Left forelimb (tissue), 1 donor: ENCODE data around the gene CEACAM16.
"Not testable (repeated sequence)": the region's sequence is repeated elsewhere in the genome, so short reads cannot be mapped to it uniquely, and the experiment has no call there.

Experiments used
- DNase-seq: peaks from one replicate; pipeline ENCODE4 v3.0.0-alpha.2; 2018; ENCODE audit warnings: low spot score

CEACAM16 gene

DNA sequence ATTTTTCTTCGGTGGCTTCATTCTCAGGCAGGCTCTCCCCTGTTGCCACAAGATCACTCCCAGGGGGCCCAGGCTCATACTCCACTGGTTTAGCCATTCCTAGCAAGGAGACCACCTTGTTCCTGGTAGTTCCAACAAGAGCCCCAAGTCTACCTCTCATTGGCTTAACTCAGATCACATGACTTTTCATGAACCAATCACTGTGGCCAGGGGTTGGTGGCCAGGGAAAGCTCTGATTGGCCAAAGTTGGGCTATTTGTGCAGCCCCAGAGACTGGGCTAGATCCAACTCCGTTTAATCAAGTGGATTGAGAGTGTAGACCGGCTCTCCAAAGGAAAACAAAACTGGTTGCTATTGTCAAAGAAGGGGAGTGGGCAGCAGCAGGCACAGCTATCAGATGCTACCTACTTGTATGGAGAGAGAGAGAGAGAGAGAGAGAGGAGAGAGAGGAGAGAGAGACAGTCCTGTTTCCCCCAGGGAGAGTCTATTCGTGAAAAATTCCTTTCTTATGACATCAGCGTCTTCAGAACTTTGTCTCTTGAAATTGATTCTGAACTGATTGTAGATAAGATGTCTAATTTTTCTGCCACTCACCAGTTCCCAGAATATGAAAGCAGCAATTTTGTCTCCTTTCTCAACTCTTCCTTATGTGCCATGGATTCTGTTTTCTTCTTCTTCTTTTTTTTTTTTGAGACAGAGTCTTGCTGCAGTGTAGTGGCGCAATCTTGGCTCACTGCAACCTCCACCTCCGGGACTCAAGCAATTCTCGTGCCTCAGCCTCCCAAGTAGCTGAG lies 21.7 kb upstream of the CEACAM16 start:
- DNase-seq: no peak

DNA sequence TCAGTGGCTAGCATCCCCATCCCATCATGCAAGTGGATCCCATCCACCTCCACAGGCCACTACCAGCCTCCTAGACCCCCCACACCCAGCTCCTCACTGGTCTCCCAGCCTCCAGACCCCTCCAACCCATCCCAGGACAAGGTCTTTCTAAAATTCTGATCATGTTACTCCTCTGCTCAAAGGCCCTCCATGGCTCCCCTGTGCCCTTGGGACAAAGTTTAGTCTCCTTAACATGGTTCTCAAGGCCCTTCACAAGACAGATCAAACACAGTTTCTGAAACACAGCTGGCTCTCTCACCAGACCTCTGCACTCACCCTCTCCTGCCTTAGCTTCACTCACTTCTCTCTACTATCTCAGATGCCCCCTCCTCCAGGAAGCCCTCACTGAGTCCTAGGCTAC lies 18.4 kb upstream of the CEACAM16 start:
- DNase-seq: no peak

DNA sequence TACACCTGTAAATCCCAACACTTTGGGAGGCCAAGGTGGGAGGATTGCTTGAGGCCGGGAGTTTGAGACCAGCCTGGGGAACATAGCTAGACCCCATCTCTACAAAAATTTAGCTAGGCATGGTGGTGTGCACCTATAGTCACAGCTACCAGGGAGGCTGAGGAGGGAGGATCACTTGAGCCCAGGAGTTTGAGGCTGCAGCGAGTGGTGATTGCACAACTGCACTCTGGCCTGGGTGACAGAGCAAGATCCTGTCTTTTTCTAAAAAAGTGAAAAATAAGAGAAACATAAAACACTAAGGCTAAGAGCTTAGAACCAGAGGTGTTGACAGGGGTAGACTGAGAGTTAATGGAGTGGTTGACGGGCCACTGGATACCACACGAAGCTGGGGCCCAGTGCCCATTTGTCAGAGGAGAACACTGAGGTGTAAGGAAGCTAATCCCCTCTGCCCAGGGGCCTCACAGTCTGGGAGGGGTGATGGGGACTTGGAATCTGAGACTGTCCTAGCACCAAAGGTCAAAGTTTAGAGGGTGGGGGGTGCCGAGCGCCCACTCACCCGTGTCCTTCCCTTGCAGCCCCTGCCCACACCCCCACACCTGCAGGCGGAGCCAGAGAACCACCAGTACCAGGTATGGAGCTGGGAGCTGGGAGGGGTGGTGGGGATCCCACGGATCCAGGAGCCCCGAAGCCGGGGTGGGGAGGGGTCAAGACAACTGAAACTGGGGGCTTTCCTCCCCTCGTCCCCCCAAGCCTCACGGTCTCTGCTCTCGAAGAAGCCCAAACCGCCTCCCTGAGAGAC lies 16.8 kb upstream of the CEACAM16 start:
- no peak for DNase-seq

DNA sequence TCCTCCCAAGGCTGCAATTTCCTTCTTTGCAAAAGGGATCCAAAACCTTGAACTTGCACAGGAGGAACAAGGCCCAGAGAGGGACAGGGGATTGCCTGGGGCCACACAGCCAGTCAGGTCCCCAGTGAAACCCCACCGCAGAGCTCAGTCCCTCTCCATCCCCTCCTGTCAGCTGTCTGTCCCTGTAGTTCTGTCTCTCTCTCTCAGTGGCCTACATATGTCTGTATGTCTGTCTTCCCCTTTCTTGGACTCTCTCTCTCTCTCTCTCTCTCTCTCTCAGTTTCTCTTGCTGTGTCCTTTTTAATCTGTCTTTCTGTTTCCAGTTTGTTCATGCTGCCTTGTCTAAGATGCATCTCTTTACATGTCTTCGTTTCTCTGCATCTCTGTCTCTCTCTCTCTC lies 16.1 kb upstream of the CEACAM16 start:
- no peak for DNase-seq

DNA sequence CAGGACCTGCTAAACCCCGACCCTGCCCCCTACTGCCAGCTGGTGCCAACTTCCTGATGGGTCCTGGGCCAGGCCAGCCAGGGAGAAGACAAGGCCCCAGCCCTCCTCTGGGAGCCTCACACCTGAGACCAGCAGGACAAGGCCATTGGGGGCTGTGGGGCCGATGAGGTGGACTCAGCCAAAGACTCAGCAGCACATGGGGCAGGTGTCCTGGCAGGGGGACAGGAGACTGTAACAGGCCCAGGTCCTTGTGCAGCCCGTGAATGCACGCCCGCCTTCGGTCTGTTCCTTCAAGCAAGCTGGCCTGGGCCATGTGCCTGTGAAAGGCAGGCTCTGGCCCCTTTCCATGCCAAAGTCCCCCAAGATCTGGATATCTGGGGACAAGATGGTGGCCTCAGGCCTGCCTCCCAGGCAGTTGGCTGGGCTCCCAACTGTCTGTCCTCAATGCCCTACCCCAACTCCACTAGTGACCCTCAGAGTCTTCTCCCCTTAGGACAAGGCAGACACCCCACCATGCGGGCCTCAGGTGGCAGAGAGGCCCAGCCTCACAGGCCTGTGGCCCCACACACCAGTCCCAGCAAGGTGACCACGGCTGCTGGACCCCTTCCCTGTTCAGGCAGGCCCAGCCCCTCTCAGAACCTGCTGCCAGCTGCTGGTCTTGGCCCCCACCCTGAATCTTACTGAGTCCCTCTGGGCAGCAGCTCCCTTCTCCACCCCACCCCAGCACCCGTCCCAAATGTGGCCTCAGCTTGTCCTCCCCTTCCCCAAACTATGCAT lies 15.3 kb upstream of the CEACAM16 start:
- DNase-seq: no peak

DNA sequence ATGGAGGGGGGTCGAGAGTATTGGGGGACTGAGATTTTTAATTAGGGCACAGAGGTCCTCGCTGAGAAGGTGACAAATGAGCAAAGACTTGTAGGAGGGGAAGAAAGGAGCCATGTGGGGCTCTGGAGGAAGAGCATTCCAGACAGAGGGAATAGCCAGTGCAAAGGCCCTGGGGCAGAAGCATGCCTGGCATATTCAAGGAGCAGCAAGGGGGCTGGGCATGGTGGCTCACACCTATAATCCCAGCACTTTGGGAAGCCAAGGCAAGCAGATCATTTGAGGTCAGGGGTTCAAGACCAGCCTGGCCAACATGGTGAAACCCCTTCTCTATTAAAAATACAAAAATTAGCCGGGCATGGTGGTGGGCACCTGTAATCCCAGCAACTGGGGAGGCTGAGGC lies 14.6 kb upstream of the CEACAM16 start:
- DNase-seq: not testable (repeated sequence)

DNA sequence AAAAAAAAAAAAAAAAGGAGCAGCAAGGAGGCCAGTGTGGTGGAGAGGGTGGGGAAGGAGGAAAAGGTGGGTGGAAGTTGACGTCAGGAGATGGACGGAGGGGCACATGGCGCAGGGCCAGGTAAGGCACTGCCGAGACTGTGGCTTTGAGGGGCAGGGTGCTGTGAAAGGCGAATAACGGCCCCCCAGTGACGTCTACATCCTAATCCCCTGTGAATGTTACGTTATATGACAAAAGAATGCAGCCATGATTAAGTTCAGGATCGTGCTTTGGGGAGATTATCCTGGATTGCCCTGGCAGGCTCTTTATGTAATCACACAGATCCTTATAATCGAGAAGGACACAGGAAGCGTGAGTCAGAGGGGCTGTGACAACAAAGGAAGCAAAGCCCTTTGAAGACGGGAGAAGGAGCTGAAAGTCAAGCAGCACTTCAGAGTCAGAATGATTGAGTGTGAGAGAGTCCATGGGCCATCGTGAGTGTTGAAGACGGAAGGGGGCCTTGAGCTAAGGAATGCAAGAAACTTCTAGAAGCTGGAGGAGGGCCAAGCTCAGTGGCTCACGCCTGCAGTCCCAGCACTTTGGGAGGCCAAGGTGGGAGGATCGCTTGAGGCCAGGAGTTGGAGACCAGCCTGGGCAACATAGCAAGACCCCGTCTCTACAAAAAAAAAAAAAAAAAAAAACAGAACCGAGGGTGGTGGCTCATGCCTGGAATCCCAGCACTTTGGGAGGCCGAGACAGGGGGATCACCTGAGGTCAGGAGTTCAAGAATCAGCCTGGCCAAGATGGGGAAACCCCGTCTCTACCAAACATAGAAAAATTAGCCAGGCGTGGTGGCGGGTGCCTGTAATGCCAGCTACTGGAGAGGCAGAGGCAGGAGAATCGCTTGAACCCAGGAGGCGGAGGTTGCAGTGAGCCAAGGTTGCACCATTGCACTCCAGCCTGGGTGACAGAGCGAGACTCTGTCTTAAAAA lies 13.8 kb upstream of the CEACAM16 start:
- no peak for DNase-seq

DNA sequence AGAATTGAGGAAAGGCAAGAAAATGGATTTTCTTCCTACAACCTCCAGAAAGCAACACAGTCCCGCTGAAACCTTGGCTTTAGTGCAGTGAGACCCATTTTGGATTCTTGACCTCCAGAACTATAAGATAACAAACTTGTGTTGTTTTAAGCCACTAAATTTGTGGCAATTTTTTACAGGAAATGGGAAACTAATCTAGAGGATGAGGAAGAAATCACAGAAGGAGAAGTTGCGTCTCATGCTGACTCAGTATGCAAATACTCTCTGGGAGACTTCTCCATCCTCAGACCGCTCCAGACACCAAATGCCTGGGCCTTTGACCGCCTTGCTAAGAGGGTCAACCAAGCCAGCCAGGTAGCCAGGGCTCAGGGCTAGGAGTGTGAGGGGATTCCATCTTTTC lies 13.1 kb upstream of the CEACAM16 start:
- no peak for DNase-seq

DNA sequence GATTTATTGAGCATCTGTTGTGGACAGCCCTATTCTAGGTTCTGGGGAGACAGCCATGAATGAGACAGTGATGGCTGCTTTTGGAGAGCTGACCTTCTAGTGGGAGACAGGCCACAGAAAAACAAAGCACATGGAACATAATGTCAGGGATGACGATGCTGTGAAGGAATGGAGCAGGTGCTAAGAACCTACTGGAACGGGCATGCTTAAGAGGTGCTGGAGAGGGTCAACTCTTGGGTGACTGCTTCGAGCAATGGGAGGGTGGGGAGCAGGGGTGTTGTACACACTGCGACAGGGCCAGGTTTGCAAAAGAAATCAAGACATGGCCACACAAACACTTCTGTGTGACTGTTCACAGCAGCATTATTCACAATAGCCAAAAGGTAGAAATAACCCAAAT lies 12.1 kb upstream of the CEACAM16 start:
- DNase-seq: no peak

DNA sequence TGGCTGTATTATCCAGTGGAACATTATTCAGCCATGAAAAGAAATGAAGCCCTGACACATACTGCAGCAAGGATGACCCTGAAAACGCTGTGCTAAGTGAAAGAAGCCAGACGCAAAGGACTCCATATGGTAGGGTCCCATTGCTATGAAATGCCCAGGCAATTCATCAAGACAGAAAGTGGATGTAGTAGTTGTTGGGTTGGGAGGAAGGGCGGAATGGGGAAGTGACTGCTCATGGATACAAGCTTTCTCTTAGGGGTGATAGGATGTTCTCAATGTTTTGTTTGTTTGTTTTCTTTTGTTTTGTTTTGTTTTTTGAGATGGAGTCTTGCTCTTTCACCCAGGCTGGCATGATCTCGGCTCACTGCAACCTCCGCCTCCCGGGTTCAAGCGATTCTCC lies 11.1 kb upstream of the CEACAM16 start:
- DNase-seq: no peak

DNA sequence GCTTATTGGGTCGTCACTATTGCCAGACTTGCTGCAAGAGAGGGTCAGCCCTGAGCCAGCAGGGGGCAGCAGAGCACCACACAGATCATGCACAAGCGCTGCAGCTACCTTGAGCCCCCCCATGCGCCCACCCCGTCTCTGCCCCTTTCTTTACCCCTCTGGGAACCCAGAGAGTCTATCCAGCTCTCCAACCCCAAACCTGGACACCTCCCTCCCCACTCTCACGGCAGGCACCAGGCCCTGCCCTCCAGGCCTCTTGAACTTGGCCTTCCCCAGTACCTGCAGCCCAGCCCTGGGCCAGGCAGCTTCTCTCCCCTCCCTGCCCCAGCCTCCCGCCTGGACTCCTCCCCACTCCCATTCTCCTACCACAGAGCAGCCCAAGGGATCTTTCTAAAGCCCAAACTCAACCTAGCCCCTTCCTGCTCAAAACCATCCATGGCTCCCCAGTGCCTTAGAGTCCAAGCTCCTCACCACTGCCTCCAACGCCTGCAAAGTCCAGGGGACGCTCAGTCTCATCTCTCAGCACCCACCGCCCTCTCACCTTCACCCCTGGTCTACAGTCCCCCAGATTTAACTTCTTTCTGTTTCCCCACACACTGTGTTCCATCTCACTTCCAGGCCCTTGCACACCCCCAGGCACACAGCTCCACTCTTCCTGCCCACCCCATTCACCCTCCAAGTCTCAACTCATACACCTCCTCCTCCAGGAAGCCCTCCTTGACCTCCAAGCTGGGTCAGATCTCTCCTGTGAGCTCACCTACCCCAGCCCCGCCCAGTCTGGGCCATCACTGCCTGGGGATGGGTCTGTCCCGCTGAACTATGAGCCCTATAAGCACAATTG lies 9.4 kb upstream of the CEACAM16 start:
- DNase-seq: peak; percentile 78

DNA sequence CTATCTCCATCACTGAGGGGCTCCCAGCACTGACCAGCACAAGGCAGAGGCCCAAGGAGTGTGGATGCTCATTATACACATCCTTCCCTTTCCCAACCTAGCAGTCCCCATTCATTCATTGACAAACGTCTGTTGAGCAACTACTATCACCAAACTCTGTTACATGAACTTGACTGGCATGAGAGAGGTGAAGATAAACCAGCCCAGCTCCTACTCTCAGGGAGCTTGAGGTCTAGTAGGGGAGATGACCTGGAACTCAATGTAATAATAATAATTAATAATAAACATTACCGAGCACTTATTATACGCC lies 8.9 kb upstream of the CEACAM16 start:
- DNase-seq: no peak

DNA sequence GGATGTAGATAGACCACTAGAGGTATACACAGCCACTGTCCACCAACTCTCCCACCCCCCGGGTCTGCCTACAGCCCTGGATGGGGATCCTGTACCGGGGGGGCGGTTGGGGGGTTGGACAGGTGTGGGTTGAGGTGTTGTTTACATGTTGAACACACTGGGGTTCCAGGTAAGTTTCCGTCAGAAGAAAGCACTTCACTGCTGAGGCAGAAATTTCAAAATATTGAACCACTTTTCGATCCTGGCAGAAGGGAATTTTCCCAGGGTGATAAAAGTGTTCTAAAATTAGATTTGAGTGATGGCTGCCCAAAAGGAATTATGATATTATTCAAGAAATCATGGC lies 6.6 kb upstream of the CEACAM16 start:
- DNase-seq: no peak

DNA sequence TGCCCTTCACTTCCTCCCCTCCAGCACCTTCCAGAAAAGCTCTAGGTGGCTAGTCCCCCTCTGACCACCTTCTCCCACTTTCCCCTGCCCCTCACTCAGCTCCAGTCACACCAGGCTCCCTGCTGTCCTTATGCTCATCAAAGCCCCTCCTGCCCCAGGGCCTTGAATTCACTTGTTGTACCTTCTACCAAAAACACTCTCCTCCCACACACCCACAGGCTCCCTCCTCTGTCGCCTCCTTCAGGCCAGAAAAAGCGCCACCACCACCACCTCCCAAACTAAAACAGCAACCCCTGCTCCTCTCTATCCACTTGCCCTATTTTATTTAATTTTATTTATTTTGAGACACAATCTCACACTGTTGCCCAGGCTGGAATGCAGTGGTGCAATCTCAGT lies 4.8 kb upstream of the CEACAM16 start:
- DNase-seq: no peak

DNA sequence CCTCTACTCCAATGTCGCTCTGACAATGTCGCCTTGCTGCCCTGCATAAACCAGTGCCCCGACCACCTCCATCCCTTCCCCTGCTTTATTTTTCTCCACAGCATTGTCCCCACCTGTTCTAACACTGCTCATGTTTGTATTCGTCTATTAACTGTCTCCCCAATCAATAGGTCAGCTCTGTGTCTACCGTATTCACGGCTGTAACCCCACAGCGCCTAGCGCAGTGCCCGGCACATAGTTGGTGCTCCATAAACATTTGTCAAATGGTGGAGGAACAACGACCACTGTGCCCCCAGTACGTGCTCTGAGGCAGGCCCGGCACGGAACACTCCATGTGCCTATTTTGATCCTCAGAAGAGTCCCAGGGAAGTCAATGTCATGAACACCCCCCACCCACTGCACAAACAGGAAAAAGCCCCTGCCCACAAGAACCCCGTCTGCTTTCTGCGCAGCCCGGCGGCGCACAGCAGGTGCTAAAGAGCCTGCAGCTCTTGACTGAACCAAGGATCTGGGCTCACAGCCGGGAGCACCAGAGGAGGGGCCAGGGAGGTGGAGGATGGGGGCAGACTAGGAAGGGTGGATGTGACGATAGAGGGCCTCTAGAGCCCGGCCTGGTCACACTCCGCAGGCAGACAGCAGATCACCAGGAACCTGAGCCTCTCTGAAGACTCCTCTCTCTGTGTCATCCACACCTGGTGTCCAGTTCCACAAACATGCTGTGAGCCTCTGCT lies 1.8 kb upstream of the CEACAM16 start:
- DNase-seq: no peak

DNA sequence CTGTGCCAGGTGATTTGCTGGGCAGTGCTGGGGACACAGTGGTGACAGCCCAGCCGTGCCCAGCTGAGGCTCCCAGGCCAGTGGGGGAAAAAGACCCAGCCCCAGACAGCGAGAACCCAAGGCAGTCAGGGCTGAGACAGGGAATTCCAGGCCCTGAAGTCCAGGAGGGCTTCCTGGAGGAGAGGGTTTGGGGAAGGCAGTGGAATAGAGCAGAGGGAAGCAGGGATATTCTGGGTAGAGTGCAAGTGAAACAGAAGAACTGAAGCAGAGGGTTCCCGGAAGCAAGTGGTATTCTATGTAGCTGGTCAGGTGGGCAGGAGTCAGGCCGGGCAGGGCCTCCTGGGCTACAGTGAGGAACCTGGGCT lies 1.3 kb upstream of the CEACAM16 start:
- no peak for DNase-seq

DNA sequence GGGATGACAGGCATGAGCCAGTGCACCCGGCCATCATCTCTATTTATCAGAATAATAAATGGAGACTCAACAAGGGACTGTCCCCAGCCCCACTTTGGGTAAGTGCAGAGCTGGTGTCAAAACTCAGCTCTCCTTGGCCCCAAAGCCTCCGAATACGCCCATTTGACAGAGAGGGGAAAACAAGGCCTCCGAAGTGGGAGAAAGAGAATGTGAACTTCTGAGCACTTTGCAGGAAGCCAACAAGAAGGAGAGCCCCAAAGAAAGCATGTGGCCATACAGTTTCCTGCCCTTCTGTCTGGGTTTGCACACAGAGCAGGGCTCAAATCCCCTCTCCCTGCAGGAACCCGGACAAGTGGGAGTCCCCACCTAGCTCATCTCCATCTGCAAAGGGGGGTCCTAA lies 1.6 kb downstream of the CEACAM16 start:
- DNase-seq: no peak

DNA sequence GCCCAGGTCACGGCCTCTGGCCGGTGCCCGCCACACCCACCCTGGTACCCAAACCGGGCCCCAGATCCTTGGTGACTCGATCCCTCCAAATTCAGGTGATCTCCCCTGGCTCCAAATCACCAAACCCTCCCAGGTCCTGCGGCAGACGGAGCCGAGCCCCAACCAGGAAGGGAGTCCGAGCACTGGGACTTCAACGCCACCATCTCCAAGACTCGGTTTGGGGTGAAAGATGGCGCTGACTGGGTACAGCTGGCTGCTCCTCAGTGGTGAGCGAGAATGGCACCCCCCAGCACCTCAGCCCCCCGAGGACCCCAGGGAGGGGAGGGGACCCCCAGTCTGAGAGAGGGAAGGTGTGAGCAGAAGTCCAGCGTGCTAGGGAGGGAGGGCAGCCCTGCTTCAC lies 2.3 kb downstream of the CEACAM16 start:
- DNase-seq: no peak

DNA sequence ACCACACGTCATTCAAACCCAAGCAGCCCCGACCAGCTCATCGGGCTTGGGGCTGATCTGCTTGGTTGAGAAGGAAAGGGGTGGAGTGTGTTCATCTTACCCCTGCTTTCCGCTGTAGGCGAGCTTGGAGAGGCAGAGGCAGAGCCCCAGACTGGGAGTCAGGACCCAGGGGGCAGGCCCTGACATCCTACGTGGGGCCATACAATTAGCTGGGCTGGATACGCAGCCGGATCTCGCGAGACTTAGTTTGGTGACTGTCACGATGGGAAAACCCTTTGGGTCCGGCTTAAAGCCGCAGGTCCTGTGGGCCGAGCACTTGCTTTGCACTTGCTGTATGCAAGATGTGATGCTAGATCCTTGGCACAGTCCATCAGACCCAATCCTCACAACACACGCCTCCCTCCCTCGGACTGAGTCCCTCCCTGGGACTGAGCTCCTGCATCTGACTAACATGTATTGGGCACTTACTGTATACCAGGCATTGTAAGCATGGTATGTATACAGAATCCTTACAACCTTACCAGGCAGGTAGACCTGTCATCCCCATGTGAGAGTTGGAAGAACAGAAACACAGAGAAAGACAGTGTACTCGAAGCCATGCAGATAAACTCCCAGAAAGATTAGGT lies 3.7 kb downstream of the CEACAM16 start:
- no peak for DNase-seq
